LNCAP (cell line): ENCODE measurements around the gene OTOF.

Experiments
- CTCF ChIP-seq: fragments of 450-650 bp; IDR thresholded peaks from 2 replicates; pipeline ENCODE4 v1.5.1; 2017; ENCODE audit warnings: mild to moderate bottlenecking

Gene OTOF

GRCh38 chr2:26500406-26500805 is 22.5 kb upstream of the OTOF start:
- TF ChIP-seq CTCF, result no peak

- no peak for TF ChIP-seq CTCF
Measured at GRCh38 chr2:26495705-26496297, 17.9 kb upstream of the OTOF start.

GRCh38 chr2:26494891-26495290 is 17.0 kb upstream of the OTOF start:
- TF ChIP-seq CTCF, result no peak

GRCh38 chr2:26494199-26494598 is 16.3 kb upstream of the OTOF start:
- no peak for TF ChIP-seq CTCF

- TF ChIP-seq CTCF, result no peak
Measured at GRCh38 chr2:26493566-26493965, 15.6 kb upstream of the OTOF start.

GRCh38 chr2:26492749-26493515 is 15.0 kb upstream of the OTOF start:
- no peak for TF ChIP-seq CTCF

- no peak for TF ChIP-seq CTCF
Measured at GRCh38 chr2:26491563-26492167, 13.7 kb upstream of the OTOF start.
